ENCODE measurements around the gene FAM110A. TPM values are rescaled to one million over a fixed set of nuclear protein-coding genes. Genes with fewer than 3 reads are reported as not detected.

Gene FAM110A
- total and polyA plus RNA-seq, 2 donors (not counting 3 experiments of a cell fraction or from before 2014, with no cell fraction given): 4.6 to 5.4 TPM

DNA sequence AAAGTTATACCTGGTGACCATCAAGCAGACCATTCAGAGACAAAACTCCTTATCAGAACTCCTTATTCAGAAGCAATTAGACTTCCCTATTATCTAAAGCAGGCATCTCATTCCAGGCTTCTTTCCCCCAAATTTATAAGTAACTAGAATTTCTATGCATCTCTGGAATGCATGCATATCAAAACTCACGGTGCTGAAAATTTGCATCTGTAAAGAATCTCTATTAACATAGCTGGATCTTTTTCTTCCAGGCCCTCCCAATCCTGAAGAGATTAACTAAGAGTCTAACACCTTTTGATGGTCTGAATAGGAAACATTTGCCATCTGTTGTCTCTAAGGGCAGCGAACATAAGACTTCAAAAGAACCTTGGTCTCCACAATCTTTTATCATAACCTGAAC is 42.5 kb upstream of the FAM110A start:
- Histone ChIP-seq H3K27ac (ENCODE audit: insufficient read depth, low read depth, low read length) (no peak overlapping the region), H3K36me3 (ENCODE audit: control insufficient read depth in 2 of 2, extremely low read depth in 1 of 2, insufficient read depth in 2 of 2, low read length in 2 of 2) (no peaks in the 10 kb centered on the region), H3K9ac (replicated peaks; ENCODE audit: extremely low read depth, insufficient read depth, low read length) (no peak overlapping the region), H3K79me2 (ENCODE audit: control insufficient read depth, insufficient read depth, low read length) (no peaks in the 10 kb centered on the region), H3K9me1 (replicated peaks; ENCODE audit: control insufficient read depth, extremely low read depth, insufficient read depth, low read length) (no peaks in the 10 kb centered on the region), H3K9me3 (replicated peaks; ENCODE audit: control insufficient read depth, insufficient read depth, low read length) (no peaks in the 10 kb centered on the region), H3K4me3 (replicated peaks in 1 of 3; ENCODE audit: insufficient read depth in 1 of 3, low read depth in 1 of 3, low read length in 3 of 3) (no peak overlapping the region), H3K27me3 (ENCODE audit: control insufficient read depth in 2 of 2, insufficient read depth in 2 of 2, low read length in 2 of 2) (no peaks in the 10 kb centered on the region), H2AFZ (ENCODE audit: low read depth, low read length) (no peak overlapping the region), H4K20me1 (replicated peaks; ENCODE audit: control insufficient read depth, extremely low read depth, insufficient read depth, low read length) (no peaks in the 10 kb centered on the region), H3K4me2 (ENCODE audit: insufficient read depth, low read length) (no peak overlapping the region), H3K4me1 (ENCODE audit: control insufficient read depth, extremely low read depth, insufficient read depth, low read length) (no peaks in the 10 kb centered on the region)
- ChIA-PET POLR2A (no interaction called here), CTCF (no interaction called here)
- no peak for TF ChIP-seq POLR2A (IDR thresholded peaks at IDR 0.05; ENCODE audit: low read depth, low read length)
- no peak for TF ChIP-seq POLR2AphosphoS5 (IDR thresholded peaks at IDR 0.05; ENCODE audit: insufficient read depth, low read depth, low read length)
- TF ChIP-seq EZH2 (IDR thresholded peaks at IDR 0.05; ENCODE audit: borderline replicate concordance, low read depth, low read length, severe bottlenecking): no peak
- no peak for TF ChIP-seq FOS (IDR thresholded peaks at IDR 0.05; ENCODE audit: borderline replicate concordance, insufficient read depth, low read length)
- no peak for TF ChIP-seq MYC (IDR thresholded peaks at IDR 0.05; ENCODE audit: low read depth, low read length)
- TF ChIP-seq JUN (IDR thresholded peaks at IDR 0.05; ENCODE audit: borderline replicate concordance, insufficient read depth, insufficient read length, low read depth): no peak
- TF ChIP-seq, protein P1, sequence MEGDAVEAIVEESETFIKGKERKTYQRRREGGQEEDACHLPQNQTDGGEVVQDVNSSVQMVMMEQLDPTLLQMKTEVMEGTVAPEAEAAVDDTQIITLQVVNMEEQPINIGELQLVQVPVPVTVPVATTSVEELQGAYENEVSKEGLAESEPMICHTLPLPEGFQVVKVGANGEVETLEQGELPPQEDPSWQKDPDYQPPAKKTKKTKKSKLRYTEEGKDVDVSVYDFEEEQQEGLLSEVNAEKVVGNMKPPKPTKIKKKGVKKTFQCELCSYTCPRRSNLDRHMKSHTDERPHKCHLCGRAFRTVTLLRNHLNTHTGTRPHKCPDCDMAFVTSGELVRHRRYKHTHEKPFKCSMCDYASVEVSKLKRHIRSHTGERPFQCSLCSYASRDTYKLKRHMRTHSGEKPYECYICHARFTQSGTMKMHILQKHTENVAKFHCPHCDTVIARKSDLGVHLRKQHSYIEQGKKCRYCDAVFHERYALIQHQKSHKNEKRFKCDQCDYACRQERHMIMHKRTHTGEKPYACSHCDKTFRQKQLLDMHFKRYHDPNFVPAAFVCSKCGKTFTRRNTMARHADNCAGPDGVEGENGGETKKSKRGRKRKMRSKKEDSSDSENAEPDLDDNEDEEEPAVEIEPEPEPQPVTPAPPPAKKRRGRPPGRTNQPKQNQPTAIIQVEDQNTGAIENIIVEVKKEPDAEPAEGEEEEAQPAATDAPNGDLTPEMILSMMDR (IDR thresholded peaks at IDR 0.05; ENCODE audit: extremely low read depth in 1 of 2, insufficient read depth in 1 of 2, low read depth in 1 of 2, low read length in 2 of 2): no peak
- no peak for TF ChIP-seq GATA2 (IDR thresholded peaks at IDR 0.05; ENCODE audit: insufficient read depth, insufficient read length, low read depth, low read length)
- TF ChIP-seq, protein P2, sequence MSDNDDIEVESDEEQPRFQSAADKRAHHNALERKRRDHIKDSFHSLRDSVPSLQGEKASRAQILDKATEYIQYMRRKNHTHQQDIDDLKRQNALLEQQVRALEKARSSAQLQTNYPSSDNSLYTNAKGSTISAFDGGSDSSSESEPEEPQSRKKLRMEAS (IDR thresholded peaks at IDR 0.05; ENCODE audit: insufficient read depth, insufficient read length): no peak
- DNase-seq (ENCODE audit: low read depth, low spot score) (no peak), FAIRE-seq (no peak)
- BruUV-seq (replicated peaks): no TSS peak
- dilution Hi-C loops (cut with MboI; ENCODE audit: extremely low pct_ligation_motif_present, low sequenced_read_pairs) (no loop called here), intact Hi-C loops (cut with micrococcal nuclease) (no loop called here)
